Measurements from ENCODE around the gene TMEM214.

DNA sequence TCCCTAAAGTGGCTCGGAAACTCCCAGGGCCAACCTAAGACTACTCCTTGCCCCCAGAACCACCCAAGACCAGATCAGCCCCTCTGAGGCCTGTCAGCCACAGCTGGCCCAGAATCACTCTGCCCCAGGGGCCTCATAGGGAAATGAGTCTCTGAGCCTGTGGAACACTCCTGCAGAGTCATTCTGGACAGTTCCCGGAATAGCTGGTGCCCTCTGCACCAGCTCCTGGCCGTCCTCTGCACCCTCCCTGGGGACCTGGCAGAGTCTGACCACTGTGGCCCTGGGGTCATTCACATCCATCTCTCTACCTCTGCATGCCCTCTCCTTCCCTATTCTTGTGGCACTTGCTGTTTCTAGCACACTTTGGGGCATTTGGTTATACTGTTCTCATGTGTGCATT lies 14.6 kb upstream of the TMEM214 start:
- TF ChIP-seq EZH2 (IDR thresholded peaks at IDR 0.05; ENCODE audit: insufficient read depth, poor library complexity, severe bottlenecking) (no peak), EZH2phosphoT487 (IDR thresholded peaks at IDR 0.05; ENCODE audit: insufficient read depth, low read depth) (no peak)
